HCT116 (cell line): ENCODE results near the gene HOXA13. TPM values are rescaled to one million over a fixed set of nuclear protein-coding genes. Genes with fewer than 3 reads are reported as not detected.

Experiments
- ATAC-seq: fragments of 200-7000 bp; cut with Tn5 transposase; 2 replicates; pipeline ENCODE4 v1.9.1; 2020; ENCODE audit warnings: mild to moderate bottlenecking, moderate library complexity
- BruUV-seq: library from RNA; stranded (reverse); fragments of 400-500 nt; replicated peaks from 2 replicates; lab custom pipeline; 2021; lab: Mats Ljungman, UMichigan
- CTCF ChIA-PET: fragments of 300-600 bp; sonication (Branson Sonifier 250); formaldehyde crosslinking; loops from one replicate; lab custom pipeline; 2021; ENCODE audit warnings: antibody characterized with exemption; lab: Charles Lee
- POLR2A ChIA-PET: fragments of 300-600, 350-600 bp; sonication (Branson Sonifier 250); formaldehyde crosslinking; loops from one replicate; lab custom pipeline; 2021; ENCODE audit warnings: antibody characterized with exemption; lab: Charles Lee
- RAD21 ChIA-PET, 2 experiments: fragments of 300-600 bp; sonication (Branson Sonifier 250); formaldehyde crosslinking; loops; one replicate each; lab custom pipeline; 2023; ENCODE audit warnings: low total read pairs in 2 of 2; ENCODE audit not compliant: uncharacterized antibody in 2 of 2, unreplicated experiment in 2 of 2, low non-redundant PET in 1 of 2; lab: Charles Lee
- DNase-seq: peaks from one replicate; pipeline ENCODE4 v3.0.0-alpha.2; 2010; ENCODE audit warnings: low read depth, low spot score
- H2AFZ ChIP-seq: fragments of 200-600 bp; shearing (Covaris generic), sonication (generic); 2 replicates; pipeline ENCODE4 v1.6.1; 2017; ENCODE audit warnings: low read depth, mixed run types, mixed read lengths, antibody characterized with exemption, low read length; ENCODE audit not compliant: poor library complexity, severe bottlenecking
- H3K27ac ChIP-seq: 2 replicates; pipeline ENCODE4 v1.5.1; 2012; ENCODE audit warnings: low read depth, low read length
- H3K27me3 ChIP-seq: fragments of 200-600 bp; sonication (generic); 2 replicates; pipeline ENCODE4 v1.6.1; 2016; ENCODE audit warnings: mixed run types, low read length, mixed read lengths; ENCODE audit not compliant: insufficient read depth
- H3K36me3 ChIP-seq, 2 experiments: fragments of 200-500 bp in 1 of 2; fragments of 200-600 bp in 1 of 2; sonication (Bioruptor generic) in 1 of 2; sonication (generic) in 1 of 2; 2 replicates each; pipeline versions ENCODE4 v1.5.1 to v1.6.1; 2014 to 2016; ENCODE audit warnings: low read length in 2 of 2, inconsistent platforms in 1 of 2, mixed read lengths in 1 of 2, mixed run types in 1 of 2; ENCODE audit not compliant: insufficient read depth in 2 of 2, control insufficient read depth in 1 of 2
- H3K4me1 ChIP-seq, 2 experiments: fragments of 200-600 bp in 1 of 2; sonication (generic) in 1 of 2; 2 replicates each; pipeline versions ENCODE4 v1.5.1 to v1.6.1; 2012 to 2017; ENCODE audit warnings: low read length in 2 of 2, inconsistent platforms in 1 of 2, mild to moderate bottlenecking in 1 of 2, mixed read lengths in 1 of 2, mixed run types in 1 of 2, moderate library complexity in 1 of 2; ENCODE audit not compliant: insufficient read depth in 2 of 2, control insufficient read depth in 1 of 2
- H3K4me2 ChIP-seq: fragments of 200-600 bp; sonication (generic); 2 replicates; pipeline ENCODE4 v1.6.1; 2017; ENCODE audit warnings: mixed run types, low read length, mixed read lengths
- H3K4me3 ChIP-seq, 2 experiments: fragments of 200-600 bp in 1 of 2; sonication (generic) in 1 of 2; replicated peaks in 1 of 2; 2 replicates each; pipeline ENCODE4 v1.5.1; 2011 to 2016; ENCODE audit warnings: low read length in 2 of 2, control low read depth in 1 of 2, low read depth in 1 of 2, mild to moderate bottlenecking in 1 of 2, mixed read lengths in 1 of 2, mixed run types in 1 of 2
- H3K79me2 ChIP-seq: fragments of 200-600 bp; sonication (generic); 2 replicates; pipeline ENCODE4 v1.6.1; 2017; ENCODE audit warnings: mild to moderate bottlenecking, mixed run types, low read length, moderate library complexity, mixed read lengths; ENCODE audit not compliant: insufficient read depth
- H3K9ac ChIP-seq: fragments of 200-600 bp; sonication (generic); 2 replicates; pipeline ENCODE4 v1.6.1; 2016; ENCODE audit warnings: low read length, mixed read lengths
- H3K9me2 ChIP-seq: fragments of 200-600 bp; sonication (generic), shearing (Covaris generic); 2 replicates; pipeline ENCODE4 v1.6.1; 2017; ENCODE audit warnings: mixed run types, mild to moderate bottlenecking, moderate library complexity; ENCODE audit not compliant: insufficient read depth
- H3K9me3 ChIP-seq, 2 experiments: fragments of 200-500 bp in 1 of 2; fragments of 200-600 bp in 1 of 2; sonication (Bioruptor generic) in 1 of 2; sonication (generic) in 1 of 2; 2 replicates each; pipeline ENCODE4 v1.6.1; 2014 to 2017; ENCODE audit warnings: low read length in 2 of 2, mixed read lengths in 2 of 2, inconsistent platforms in 1 of 2, low read depth in 1 of 2, mild to moderate bottlenecking in 1 of 2, mixed run types in 1 of 2, moderate library complexity in 1 of 2; ENCODE audit not compliant: control insufficient read depth in 1 of 2, insufficient read depth in 1 of 2
- H4K20me1 ChIP-seq: fragments of 200-600 bp; sonication (generic), shearing (Covaris generic); 2 replicates; pipeline ENCODE4 v1.6.1; 2017; ENCODE audit warnings: mixed run types, mild to moderate bottlenecking, moderate library complexity; ENCODE audit not compliant: insufficient read depth
- ATF3 ChIP-seq: IDR thresholded peaks from 2 replicates; pipeline ENCODE4 v1.6.1; 2012
- SP1 ChIP-seq: IDR thresholded peaks from 2 replicates; pipeline ENCODE4 v1.6.1; 2012; ENCODE audit warnings: low read depth
- TCF7L2 ChIP-seq: IDR thresholded peaks from 2 replicates; pipeline ENCODE4 v1.7.0; 2011; ENCODE audit warnings: borderline replicate concordance, inconsistent platforms; ENCODE audit not compliant: insufficient read depth, insufficient read length; ENCODE audit errors: extremely low read depth
- intact Hi-C: fragments of 100-400 bp; cut with micrococcal nuclease; formaldehyde crosslinking; loops from 2 replicates; pipeline ENCODE4 v1.10.0; 2022
- total RNA-seq: library from RNA; stranded (reverse); gene quantifications from one replicate; pipeline ENCODE4 v1.2.1, GENCODE V29; 2021; ENCODE audit not compliant: unreplicated experiment
- TF ChIP-seq, protein P1 (sequence below), 3 experiments: fragments of 200-600 bp in 1 of 3; sonication (generic) in 1 of 3; IDR thresholded peaks in 2 of 3; conservative IDR thresholded peaks in 1 of 3; 2 replicates each; pipeline ENCODE4 v1.5.1; 2012 to 2017; ENCODE audit warnings: low read depth in 2 of 3, low read length in 2 of 3, antibody characterized with exemption in 1 of 3, borderline replicate concordance in 1 of 3, control low read depth in 1 of 3, mild to moderate bottlenecking in 1 of 3, mixed read lengths in 1 of 3, mixed run types in 1 of 3, moderate library complexity in 1 of 3; ENCODE audit not compliant: insufficient read depth in 1 of 3

Gene HOXA13
- total RNA-seq, 1 experiment from 2014 or later, result 3.6 TPM

GRCh38 chr7:27182285-27182841 lies 17.5 kb downstream of the HOXA13 start:
- H3K4me1 ChIP-seq, result peaks cover 30 to 54% of the 10 kb centered on the region in 2 experiments
- H3K27me3 ChIP-seq, result no peaks in the 10 kb centered on the region

GRCh38 chr7:27181795-27182275 lies 18.1 kb downstream of the HOXA13 start:
- no peak overlapping the region for H3K27ac ChIP-seq
- ChIA-PET CTCF (no interaction called here), POLR2A (interaction anchor here (1.6 kb wide), 1 partner anchor 14 kb away, joined by 3 read pairs; no protein-coding TSS in a partner anchor), RAD21 (no interaction called here)
- no peak overlapping the region for H3K9ac ChIP-seq
- H2AFZ ChIP-seq, result no peak overlapping the region
- no peaks in the 10 kb centered on the region for H3K36me3 ChIP-seq
- no peaks in the 10 kb centered on the region for H3K9me3 ChIP-seq
- TF ChIP-seq SP1 (no peak), TCF7L2 (no peak), ATF3 (no peak)
- peaks cover 19% of the 10 kb centered on the region for H3K79me2 ChIP-seq
- BruUV-seq, result no TSS peak
- H3K9me2 ChIP-seq, result no peaks in the 10 kb centered on the region
- no peak for ATAC-seq
- H3K4me3 ChIP-seq, result no peak overlapping the region
- H3K27me3 ChIP-seq, result no peaks in the 10 kb centered on the region
- DNase-seq, result no peak
- peaks cover 30 to 54% of the 10 kb centered on the region in 2 experiments for H3K4me1 ChIP-seq
- intact Hi-C loops, result no loop called here
- no peaks in the 10 kb centered on the region for H4K20me1 ChIP-seq
- H3K4me2 ChIP-seq, result no peak overlapping the region

More at GRCh38 chr7:27182285-27182841, 17.5 kb downstream of the HOXA13 start:
- no peaks in the 10 kb centered on the region for H3K36me3 ChIP-seq
- no peak overlapping the region for H2AFZ ChIP-seq
- DNase-seq (no peak), ATAC-seq (no peak)
- no peak overlapping the region for H3K4me2 ChIP-seq
- no peak overlapping the region for H3K9ac ChIP-seq
- H3K4me3 ChIP-seq, result no peak overlapping the region
- TF ChIP-seq, protein P1, sequence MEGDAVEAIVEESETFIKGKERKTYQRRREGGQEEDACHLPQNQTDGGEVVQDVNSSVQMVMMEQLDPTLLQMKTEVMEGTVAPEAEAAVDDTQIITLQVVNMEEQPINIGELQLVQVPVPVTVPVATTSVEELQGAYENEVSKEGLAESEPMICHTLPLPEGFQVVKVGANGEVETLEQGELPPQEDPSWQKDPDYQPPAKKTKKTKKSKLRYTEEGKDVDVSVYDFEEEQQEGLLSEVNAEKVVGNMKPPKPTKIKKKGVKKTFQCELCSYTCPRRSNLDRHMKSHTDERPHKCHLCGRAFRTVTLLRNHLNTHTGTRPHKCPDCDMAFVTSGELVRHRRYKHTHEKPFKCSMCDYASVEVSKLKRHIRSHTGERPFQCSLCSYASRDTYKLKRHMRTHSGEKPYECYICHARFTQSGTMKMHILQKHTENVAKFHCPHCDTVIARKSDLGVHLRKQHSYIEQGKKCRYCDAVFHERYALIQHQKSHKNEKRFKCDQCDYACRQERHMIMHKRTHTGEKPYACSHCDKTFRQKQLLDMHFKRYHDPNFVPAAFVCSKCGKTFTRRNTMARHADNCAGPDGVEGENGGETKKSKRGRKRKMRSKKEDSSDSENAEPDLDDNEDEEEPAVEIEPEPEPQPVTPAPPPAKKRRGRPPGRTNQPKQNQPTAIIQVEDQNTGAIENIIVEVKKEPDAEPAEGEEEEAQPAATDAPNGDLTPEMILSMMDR (IDR thresholded peaks at IDR 0.05 in 2 of 3, conservative IDR thresholded peaks at IDR 0.05 in 1 of 3; ENCODE audit: borderline replicate concordance in 1 of 3, insufficient read depth in 1 of 3, low read depth in 2 of 3, low read length in 2 of 3), result no peak
- RAD21 ChIA-PET, result no interaction called here
- peaks cover 19% of the 10 kb centered on the region; the same call in 1 of the 2 replicates for H3K79me2 ChIP-seq
- no peaks in the 10 kb centered on the region for H3K9me2 ChIP-seq
- H3K27ac ChIP-seq, result no peak overlapping the region
- no peaks in the 10 kb centered on the region for H3K9me3 ChIP-seq
- no peaks in the 10 kb centered on the region for H4K20me1 ChIP-seq
- CTCF ChIA-PET, result interaction anchor here (1.4 kb wide), 1 partner anchor 14 kb away, joined by 5 read pairs; no protein-coding TSS in a partner anchor
- POLR2A ChIA-PET, result interaction anchor here (1.6 kb wide), 1 partner anchor 14 kb away, joined by 3 read pairs; no protein-coding TSS in a partner anchor
- BruUV-seq, result no TSS peak
- intact Hi-C loops, result no loop called here
